ENCODE data around the gene PRKAR1B. TPM values are rescaled to one million over a fixed set of nuclear protein-coding genes. Genes with fewer than 3 reads are reported as not detected.

Gene PRKAR1B
- total RNA-seq, 1 experiment from 2014 or later = 43.3 TPM

GRCh38 chr7:562789-563628, 164.1 kb downstream of the PRKAR1B start:
- Mint-ChIP-seq H3K9me3 (no peaks in the 10 kb centered on the region), H3K27me3 (ENCODE audit: low read depth) (no peaks in the 10 kb centered on the region)

More at GRCh38 chr7:562789-563628, 164.1 kb downstream of the PRKAR1B start:
- Histone ChIP-seq H2AK5ac (ENCODE audit: insufficient read length, low read length) (no peak overlapping the region), H3K4ac (ENCODE audit: low read depth, low read length) (no peak overlapping the region), H4K91ac (ENCODE audit: insufficient read length, low read depth, low read length) (no peak overlapping the region), H3K27me3 (ENCODE audit: insufficient read depth, low read length) (no peaks in the 10 kb centered on the region), H2BK12ac (ENCODE audit: insufficient read length, low read depth, low read length) (no peak overlapping the region), H3K9me3 (ENCODE audit: control insufficient read depth, low read depth, low read length) (no peaks in the 10 kb centered on the region), H3K79me1 (ENCODE audit: insufficient read depth, low read depth, low read length, poor library complexity, severe bottlenecking) (no peaks in the 10 kb centered on the region), H3K4me1 (ENCODE audit: insufficient read depth, low read length) (no peaks in the 10 kb centered on the region), H3K23me2 (ENCODE audit: insufficient read length, low read depth, low read length, poor library complexity, severe bottlenecking) (no peaks in the 10 kb centered on the region), H3T11ph (ENCODE audit: low read length) (no peak overlapping the region), H3K4me2 (ENCODE audit: insufficient read depth, insufficient read length, low read length) (no peak overlapping the region), H3K18ac (ENCODE audit: insufficient read length, low read depth, low read length) (no peak overlapping the region), H3K56ac (ENCODE audit: insufficient read length, low read depth, low read length) (no peak overlapping the region), H2BK20ac (ENCODE audit: low read depth, low read length, poor library complexity, severe bottlenecking) (no peak overlapping the region), H4K5ac (ENCODE audit: insufficient read length, low read depth, low read length) (no peak overlapping the region), H3K27ac (ENCODE audit: insufficient read length, low read depth, low read length) (no peak overlapping the region), H2BK15ac (ENCODE audit: low read depth, low read length) (no peak overlapping the region), H3K9ac (ENCODE audit: extremely low read depth, insufficient read length, low read length) (no peak overlapping the region), H2AFZ (ENCODE audit: low read length) (no peak overlapping the region), H4K20me1 (ENCODE audit: control insufficient read depth, insufficient read depth, insufficient read length) (no peaks in the 10 kb centered on the region), H3K14ac (ENCODE audit: insufficient read depth, low read length) (no peak overlapping the region), H4K8ac (replicated peaks; ENCODE audit: insufficient read length, low read depth, low read length) (no peak overlapping the region), H3K79me2 (ENCODE audit: insufficient read depth, low read length) (no peaks in the 10 kb centered on the region; the same call in 1 of the 2 replicates), H3K23ac (ENCODE audit: insufficient read length, low read depth, low read length) (no peak overlapping the region), H2BK120ac (ENCODE audit: low read depth, low read length, poor library complexity, severe bottlenecking) (no peak overlapping the region), H2BK5ac (ENCODE audit: insufficient read length, low read length) (no peak overlapping the region)
- Mint-ChIP-seq H3K27ac (peak overlapping the region in 2 of 3 experiments; percentile 61 to 71; a peak in 5 of 7 replicates), H3K4me3 (no peak overlapping the region), H3K4me1 (peaks cover 0 to 4% of the 10 kb centered on the region in 2 experiments; a peak in 1 of 4 replicates), H3K36me3 (ENCODE audit: insufficient read depth in 1 of 3, low read depth in 3 of 3) (0 out of 7 replicates have a peak, but pooled peaks cover 0 to 2% (median 0%) of the 10 kb centered on the region in 3 experiments)
- DNase-seq = no peak
- WGBS (ENCODE audit: extremely low coverage, insufficient read length, low lambda C conversion rate) = no CpG with 5 or more reads among the region's 17 CpGs
- TF ChIP-seq CTCF (conservative IDR thresholded peaks at IDR 0.05) = no peak
